Hematopoietic multipotent progenitor cell treated with erythropoietin and hydrocortisone succinate and interleukin-3 and kit ligand, for 8 days (in vitro differentiated cells): Measurements from ENCODE around the gene VAX1.
"Not testable (repeated sequence)": the region's sequence is repeated elsewhere in the genome, so short reads cannot be mapped to it uniquely, and the experiment has no call there.

Experiments used
- DNase-seq: peaks from one replicate; pipeline ENCODE4 v3.0.0-alpha.2; 2015

Gene VAX1

DNA sequence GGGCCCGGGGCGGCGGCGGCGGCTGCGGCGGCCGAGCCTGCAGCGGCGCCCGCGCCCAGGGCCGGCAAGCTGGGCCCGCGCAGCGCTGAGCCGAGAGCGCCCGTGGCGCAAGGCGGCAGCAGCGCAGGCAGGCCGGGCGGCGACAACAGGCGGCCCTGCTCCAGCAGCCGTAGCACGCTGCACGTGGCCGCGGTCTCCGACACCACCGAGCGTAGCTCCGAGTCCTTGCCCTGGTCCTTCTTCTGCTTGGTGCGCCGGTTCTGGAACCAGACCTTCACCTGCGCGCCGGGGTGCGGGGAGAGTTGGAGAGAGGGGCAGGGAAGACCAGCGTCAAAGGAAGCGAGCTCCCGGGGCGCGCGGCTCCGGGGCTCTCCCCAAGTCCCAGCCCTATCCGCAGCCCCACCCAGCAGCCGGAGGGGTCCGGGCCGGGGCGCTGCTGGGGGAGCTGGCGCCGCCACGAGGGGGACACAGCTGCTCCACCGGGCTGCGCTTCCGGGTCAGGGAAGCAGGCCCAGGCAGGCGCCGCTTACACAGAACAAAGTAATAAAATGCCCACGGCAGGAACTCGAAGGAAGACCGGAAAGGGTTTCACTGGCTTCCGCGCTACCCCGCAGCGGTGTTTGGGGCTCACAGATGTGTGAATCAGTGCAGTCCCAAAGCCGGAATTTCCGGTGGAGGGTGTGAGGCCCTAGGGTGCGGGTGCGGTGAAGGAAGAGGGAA is 3.6 kb downstream of the VAX1 start:
- no peak for DNase-seq

DNA sequence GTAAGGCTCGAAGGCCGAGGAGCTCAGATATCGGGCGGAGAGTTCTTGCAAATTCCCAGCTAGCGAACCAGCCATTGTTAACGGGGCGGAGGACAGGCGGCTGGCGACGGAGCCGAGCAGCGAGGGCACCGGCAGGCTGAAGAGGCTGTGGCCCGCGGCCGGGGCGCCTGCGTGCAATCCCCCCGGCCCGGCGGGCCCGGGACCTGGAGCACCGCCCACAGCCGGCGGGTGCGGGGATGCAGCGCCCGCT is 4.1 kb downstream of the VAX1 start:
- DNase-seq = no peak

GRCh38 chr10:117133273-117134055 is 4.6 kb downstream of the VAX1 start:
- DNase-seq = no peak

GRCh38 chr10:117132751-117133231 is 5.3 kb downstream of the VAX1 start:
- no peak for DNase-seq

GRCh38 chr10:117131376-117132327 is 6.4 kb downstream of the VAX1 start:
- no peak for DNase-seq

DNA sequence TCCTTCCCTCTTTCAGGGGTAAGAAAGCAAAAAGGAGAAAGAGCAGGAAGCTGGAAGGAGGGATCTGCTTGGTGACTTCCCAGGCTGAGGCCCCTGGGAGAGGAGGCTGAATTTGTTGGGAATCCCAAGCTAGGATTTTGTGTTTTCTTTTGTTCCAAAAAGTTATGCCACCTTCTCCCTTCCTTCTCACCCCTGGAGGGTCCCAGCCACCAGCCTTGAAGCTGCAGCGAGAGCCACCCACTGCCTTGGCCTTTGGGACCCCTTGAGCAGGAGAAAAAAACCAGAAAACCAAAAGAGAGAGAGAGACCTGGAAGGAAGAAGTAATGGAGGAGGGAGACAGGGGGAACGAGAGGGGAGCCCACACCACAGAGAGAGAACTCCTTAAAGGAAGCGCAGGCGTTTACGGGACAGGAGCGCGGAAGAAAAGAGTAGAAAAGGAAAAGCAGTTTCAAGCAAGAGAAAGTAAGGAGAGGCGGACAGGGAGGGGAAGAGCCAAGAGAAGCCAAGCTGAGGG is 7.2 kb downstream of the VAX1 start:
- DNase-seq = no peak

DNA sequence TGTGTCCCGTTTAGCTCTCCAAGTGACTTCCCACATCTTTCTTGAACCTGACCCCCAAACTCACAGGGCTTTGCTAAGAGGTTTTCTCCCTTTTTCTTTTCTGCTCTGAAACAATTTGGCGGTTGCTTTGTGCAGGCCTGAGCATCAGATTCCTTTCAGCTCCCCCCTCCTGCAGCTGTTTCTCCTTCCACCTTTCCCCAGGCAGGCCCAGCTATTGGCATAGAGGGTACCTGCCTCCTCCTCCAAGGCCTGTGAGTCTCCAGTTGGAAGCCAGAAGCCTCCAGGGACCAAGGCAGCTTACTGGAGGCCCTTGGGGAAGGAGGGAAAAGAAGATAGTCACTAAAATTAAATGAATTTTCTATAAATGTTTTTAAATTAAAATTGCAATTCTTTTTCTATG is 7.7 kb downstream of the VAX1 start:
- no peak for DNase-seq

DNA sequence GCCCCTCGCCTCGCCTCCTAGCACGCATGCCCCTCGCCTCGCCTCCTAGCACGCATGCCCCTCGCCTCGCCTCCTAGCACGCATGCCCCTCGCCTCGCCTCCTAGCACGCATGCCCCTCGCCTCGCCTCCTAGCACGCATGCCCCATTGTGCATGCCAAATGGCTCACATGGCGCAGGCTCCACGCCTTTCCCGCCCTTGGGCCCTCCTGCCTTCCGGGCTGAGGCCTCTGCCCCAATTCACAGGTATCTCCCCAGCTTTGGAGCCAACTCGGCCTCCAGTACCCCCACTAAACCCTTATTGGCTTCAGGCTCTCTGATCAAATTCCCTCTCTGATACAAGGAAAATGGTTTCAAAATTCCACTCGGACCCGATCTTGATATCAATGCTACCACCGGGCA is 11.4 kb downstream of the VAX1 start:
- not testable (repeated sequence) for DNase-seq

- no peak for DNase-seq
These were observed 12.0 kb downstream of the VAX1 start for GRCh38 chr10:117126034-117126433.

DNA sequence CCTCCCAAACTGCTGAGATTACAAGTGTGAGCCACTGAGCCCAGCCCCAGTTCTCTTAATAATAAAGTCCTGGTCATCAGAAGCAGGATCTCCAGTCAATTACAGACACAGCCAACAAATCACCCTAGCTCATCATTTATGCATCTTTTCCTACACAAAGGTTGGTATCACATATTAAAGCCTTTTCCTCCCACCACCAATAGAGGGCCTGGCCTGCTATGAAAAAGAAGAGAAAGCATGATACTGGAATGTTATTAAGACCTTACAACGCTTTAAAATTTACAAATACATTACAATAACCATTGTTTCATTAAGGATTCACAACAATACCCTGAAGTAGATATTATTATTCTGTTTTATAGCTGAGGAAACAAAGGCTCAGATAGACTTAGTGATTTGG is 25.9 kb downstream of the VAX1 start:
- DNase-seq = no peak

- DNase-seq = no peak
These were observed 30.8 kb downstream of the VAX1 start for GRCh38 chr10:117107238-117107637.

DNA sequence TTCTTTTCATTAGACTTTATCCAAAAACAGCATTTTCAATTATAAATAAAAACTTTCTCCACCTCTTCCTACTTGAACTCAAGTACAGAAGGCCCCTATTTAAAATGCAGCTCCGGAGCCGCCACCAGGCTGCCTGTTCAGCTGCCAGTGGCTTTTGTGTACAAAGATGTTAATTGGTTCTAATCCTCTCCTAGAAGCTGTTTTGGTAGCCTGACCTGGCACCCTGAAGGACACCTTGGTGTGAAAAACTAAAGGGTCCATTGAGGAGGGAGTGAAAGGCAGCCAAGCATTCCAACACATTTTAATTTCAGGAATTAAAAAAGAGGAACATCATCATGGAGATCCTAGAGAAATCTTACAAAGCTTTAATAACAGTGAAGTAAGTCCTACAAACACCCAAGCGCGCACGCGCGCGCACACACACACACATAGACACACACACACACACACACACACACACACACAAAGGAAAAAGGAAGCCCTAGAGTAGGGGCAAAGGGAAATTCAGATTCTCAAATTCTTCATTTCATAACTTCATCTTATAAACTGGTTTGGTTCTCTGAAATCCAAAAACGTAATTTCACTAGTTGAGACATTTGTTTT is 41.4 kb downstream of the VAX1 start:
- no peak for DNase-seq

DNA sequence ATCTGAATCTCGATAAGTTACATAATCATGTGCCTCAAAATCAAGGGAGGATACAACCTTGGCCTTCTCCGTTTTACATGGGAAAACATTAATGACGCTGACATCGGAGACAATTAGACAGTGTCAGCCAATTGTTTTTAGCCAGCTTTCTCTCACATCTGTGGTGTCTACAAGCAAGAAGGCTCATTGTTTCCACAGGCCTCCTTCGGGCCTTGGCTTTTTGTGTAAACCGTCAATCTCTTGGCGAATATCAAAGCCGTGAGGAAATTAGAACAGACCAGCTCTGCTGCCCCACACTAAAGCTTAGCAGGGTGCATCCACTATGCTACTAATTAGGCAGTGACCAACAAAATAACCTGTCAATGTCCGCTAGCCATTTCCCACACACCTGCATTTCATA is 43.2 kb downstream of the VAX1 start:
- no peak for DNase-seq

DNA sequence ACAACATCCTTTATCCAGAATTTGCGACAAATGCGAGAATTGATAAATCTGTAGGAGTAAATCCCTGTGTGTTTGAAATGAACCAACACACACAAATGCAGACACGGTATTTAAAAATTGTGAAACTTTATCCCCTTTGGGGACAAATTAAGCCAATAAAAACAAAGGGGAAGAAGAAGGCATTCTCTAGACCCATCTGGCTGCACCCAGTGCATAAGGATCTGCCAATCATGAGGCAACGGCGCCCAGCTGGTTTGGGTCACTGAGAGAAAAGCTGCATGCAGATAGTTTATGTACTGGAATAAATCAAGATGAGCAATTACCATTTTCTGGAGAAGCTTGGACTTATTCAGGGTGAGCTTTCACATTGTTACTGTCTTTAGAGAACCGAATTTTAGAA is 45.7 kb downstream of the VAX1 start:
- no peak for DNase-seq

- DNase-seq = no peak
These were observed 47.2 kb downstream of the VAX1 start for GRCh38 chr10:117090834-117091233.

DNA sequence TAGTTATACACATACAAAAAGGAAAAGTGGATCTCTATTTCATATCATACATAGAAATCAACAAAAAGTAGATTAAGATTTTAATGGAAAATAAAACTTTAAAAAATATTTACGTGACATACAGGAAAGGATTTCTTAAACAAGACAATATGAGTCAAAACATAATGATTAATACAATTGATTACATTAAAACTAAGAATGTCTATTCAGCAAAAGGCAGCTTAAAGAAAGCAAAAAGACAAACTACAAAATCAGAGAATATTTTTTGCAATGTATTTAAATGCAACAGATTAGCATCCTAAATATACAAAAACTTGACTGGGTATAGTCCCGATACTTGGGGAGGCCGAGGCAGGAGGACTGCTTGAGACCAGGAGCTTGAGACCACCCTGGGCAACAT is 50.5 kb downstream of the VAX1 start:
- DNase-seq = no peak

GRCh38 chr10:117086546-117086945 is 51.5 kb downstream of the VAX1 start:
- no peak for DNase-seq

GRCh38 chr10:117084421-117085246 is 53.4 kb downstream of the VAX1 start:
- DNase-seq = not testable (repeated sequence)
